H9 (cell line): Measurements from ENCODE around the gene GAL3ST2. TPM values are rescaled to one million over a fixed set of nuclear protein-coding genes. Genes with fewer than 3 reads are reported as not detected.

Experiments
- DNase-seq: peaks from one replicate; pipeline ENCODE4 v3.0.0-alpha.2; 2017
- H2AFZ ChIP-seq: one replicate; pipeline ENCODE4 v1.6.1; 2013; ENCODE audit warnings: mild to moderate bottlenecking, low read length, control low read depth, moderate library complexity
- H2AK5ac ChIP-seq: 2 replicates; pipeline ENCODE4 v1.6.1; 2013; ENCODE audit warnings: low read length, control low read depth, mixed read lengths; ENCODE audit not compliant: insufficient read length
- H2BK120ac ChIP-seq: one replicate; pipeline ENCODE4 v1.6.1; 2013; ENCODE audit warnings: low read depth, mild to moderate bottlenecking, low read length, control low read depth, inconsistent platforms; ENCODE audit not compliant: poor library complexity, severe bottlenecking
- H2BK12ac ChIP-seq: 2 replicates; pipeline ENCODE4 v1.6.1; 2013; ENCODE audit warnings: low read length, control low read depth, mixed read lengths, low read depth; ENCODE audit not compliant: insufficient read length
- H2BK15ac ChIP-seq: 2 replicates; pipeline ENCODE4 v1.6.1; 2013; ENCODE audit warnings: low read depth, low read length, control low read depth
- H2BK20ac ChIP-seq: one replicate; pipeline ENCODE4 v1.6.1; 2013; ENCODE audit warnings: low read depth, mild to moderate bottlenecking, low read length, control low read depth, inconsistent platforms; ENCODE audit not compliant: poor library complexity, severe bottlenecking
- H2BK5ac ChIP-seq: 2 replicates; pipeline ENCODE4 v1.6.1; 2013; ENCODE audit warnings: low read length, control low read depth, mixed read lengths; ENCODE audit not compliant: insufficient read length
- H3K14ac ChIP-seq: 2 replicates; pipeline ENCODE4 v1.6.1; 2013; ENCODE audit warnings: low read length, control low read depth; ENCODE audit not compliant: insufficient read depth
- H3K18ac ChIP-seq: 2 replicates; pipeline ENCODE4 v1.6.1; 2013; ENCODE audit warnings: low read depth, mild to moderate bottlenecking, mixed read lengths, low read length, control low read depth; ENCODE audit not compliant: insufficient read length
- H3K23ac ChIP-seq: 2 replicates; pipeline ENCODE4 v1.6.1; 2013; ENCODE audit warnings: low read length, control low read depth, mixed read lengths, low read depth; ENCODE audit not compliant: insufficient read length
- H3K23me2 ChIP-seq: 2 replicates; pipeline ENCODE4 v1.6.1; 2013; ENCODE audit warnings: low read depth, mild to moderate bottlenecking, mixed read lengths, low read length, control low read depth; ENCODE audit not compliant: insufficient read length, poor library complexity, severe bottlenecking
- H3K27ac ChIP-seq: 2 replicates; pipeline ENCODE4 v1.5.1; 2013; ENCODE audit warnings: low read length, control low read depth, mixed read lengths, low read depth; ENCODE audit not compliant: insufficient read length
- H3K27me3 ChIP-seq: 2 replicates; pipeline ENCODE4 v1.6.1; 2013; ENCODE audit warnings: low read length, control low read depth, inconsistent platforms; ENCODE audit not compliant: insufficient read depth
- H3K4ac ChIP-seq: 2 replicates; pipeline ENCODE4 v1.6.1; 2013; ENCODE audit warnings: low read depth, mild to moderate bottlenecking, control low read depth, inconsistent platforms, low read length, moderate library complexity
- H3K4me1 ChIP-seq: 2 replicates; pipeline ENCODE4 v1.6.1; 2013; ENCODE audit warnings: low read length, control low read depth, inconsistent platforms; ENCODE audit not compliant: insufficient read depth
- H3K4me2 ChIP-seq: 2 replicates; pipeline ENCODE4 v1.6.1; 2013; ENCODE audit warnings: low read length, control low read depth, mixed read lengths; ENCODE audit not compliant: insufficient read length, insufficient read depth
- H3K56ac ChIP-seq: 2 replicates; pipeline ENCODE4 v1.6.1; 2013; ENCODE audit warnings: low read depth, mild to moderate bottlenecking, mixed read lengths, low read length, control low read depth; ENCODE audit not compliant: insufficient read length
- H3K79me1 ChIP-seq: 2 replicates; pipeline ENCODE4 v1.6.1; 2013; ENCODE audit warnings: low read depth, mild to moderate bottlenecking, moderate library complexity, low read length, control low read depth, inconsistent platforms; ENCODE audit not compliant: insufficient read depth, poor library complexity, severe bottlenecking
- H3K79me2 ChIP-seq: 2 replicates; pipeline ENCODE4 v1.6.1; 2013; ENCODE audit warnings: low read length, control low read depth, inconsistent platforms; ENCODE audit not compliant: insufficient read depth
- H3K9ac ChIP-seq: 2 replicates; pipeline ENCODE4 v1.6.1; 2013; ENCODE audit warnings: low read length, control low read depth, mixed read lengths; ENCODE audit not compliant: insufficient read length; ENCODE audit errors: extremely low read depth
- H3K9me3 ChIP-seq: one replicate; pipeline ENCODE4 v1.6.1; 2013; ENCODE audit warnings: low read depth, low read length, inconsistent platforms; ENCODE audit not compliant: control insufficient read depth
- H3T11ph ChIP-seq: one replicate; pipeline ENCODE4 v1.6.1; 2013; ENCODE audit warnings: mild to moderate bottlenecking, low read length, control low read depth, inconsistent platforms
- H4K20me1 ChIP-seq: one replicate; pipeline ENCODE4 v1.6.1; 2013; ENCODE audit not compliant: control insufficient read depth, insufficient read length, insufficient read depth
- H4K5ac ChIP-seq: 2 replicates; pipeline ENCODE4 v1.6.1; 2013; ENCODE audit warnings: low read depth, mild to moderate bottlenecking, mixed read lengths, low read length, control low read depth; ENCODE audit not compliant: insufficient read length
- H4K8ac ChIP-seq: replicated peaks from 2 replicates; pipeline ENCODE4 v1.6.1; 2013; ENCODE audit warnings: low read length, control low read depth, mixed read lengths, low read depth; ENCODE audit not compliant: insufficient read length
- H4K91ac ChIP-seq: 2 replicates; pipeline ENCODE4 v1.6.1; 2013; ENCODE audit warnings: low read depth, mild to moderate bottlenecking, moderate library complexity, mixed read lengths, low read length, control low read depth; ENCODE audit not compliant: insufficient read length
- H3K27ac Mint-ChIP-seq, 3 experiments: 2 replicates in 2 of 3; 3 replicates in 1 of 3; pipeline ENCODE4 v1.8.0; 2020 to 2021; ENCODE audit warnings: mixed read lengths in 3 of 3, mild to moderate bottlenecking in 1 of 3, moderate library complexity in 1 of 3
- H3K27me3 Mint-ChIP-seq: 2 replicates; pipeline ENCODE4 v1.8.0; 2021; ENCODE audit warnings: low read depth, mild to moderate bottlenecking, moderate library complexity, mixed read lengths
- H3K36me3 Mint-ChIP-seq, 3 experiments: 2 replicates in 2 of 3; 3 replicates in 1 of 3; pipeline ENCODE4 v1.8.0; 2020 to 2021; ENCODE audit warnings: low read depth in 3 of 3, mixed read lengths in 3 of 3; ENCODE audit not compliant: insufficient read depth in 1 of 3
- H3K4me1 Mint-ChIP-seq, 2 experiments: 2 replicates each; pipeline ENCODE4 v1.8.0; 2020; ENCODE audit warnings: mixed read lengths in 2 of 2
- H3K4me3 Mint-ChIP-seq, 2 experiments: 2 replicates in 1 of 2; 3 replicates in 1 of 2; pipeline ENCODE4 v1.8.0; 2020 to 2021; ENCODE audit warnings: mild to moderate bottlenecking in 2 of 2, mixed read lengths in 2 of 2, moderate library complexity in 1 of 2
- H3K9me3 Mint-ChIP-seq, 2 experiments: 2 replicates in 1 of 2; 3 replicates in 1 of 2; pipeline ENCODE4 v1.8.0; 2020; ENCODE audit warnings: mild to moderate bottlenecking in 2 of 2, mixed read lengths in 2 of 2, moderate library complexity in 1 of 2
- WGBS: extraction: QIAGEN DNeasy Blood & Tissue Kit; methylation state at CpG from one replicate; pipeline ENCODE4 v1.1.7; 2013; ENCODE audit warnings: missing lambda C conversion rate, low lambda C conversion rate, mixed read lengths; ENCODE audit not compliant: insufficient read length; ENCODE audit errors: extremely low coverage; 5-methylcytosine and 5-hydroxymethylcytosine counted together
- total RNA-seq: library from RNA; stranded (reverse); gene quantifications from 2 replicates; pipeline ENCODE4 v1.2.1, GENCODE V29; 2021
- TF ChIP-seq, protein P1 (sequence below): fragments of 200-600 bp; sonication (generic); conservative IDR thresholded peaks from 3 replicates; pipeline ENCODE4 v1.8.0; 2021; ENCODE audit warnings: antibody characterized with exemption, mild to moderate bottlenecking

Gene GAL3ST2
- total RNA-seq, 1 experiment from 2014 or later: 0.33 TPM

DNA sequence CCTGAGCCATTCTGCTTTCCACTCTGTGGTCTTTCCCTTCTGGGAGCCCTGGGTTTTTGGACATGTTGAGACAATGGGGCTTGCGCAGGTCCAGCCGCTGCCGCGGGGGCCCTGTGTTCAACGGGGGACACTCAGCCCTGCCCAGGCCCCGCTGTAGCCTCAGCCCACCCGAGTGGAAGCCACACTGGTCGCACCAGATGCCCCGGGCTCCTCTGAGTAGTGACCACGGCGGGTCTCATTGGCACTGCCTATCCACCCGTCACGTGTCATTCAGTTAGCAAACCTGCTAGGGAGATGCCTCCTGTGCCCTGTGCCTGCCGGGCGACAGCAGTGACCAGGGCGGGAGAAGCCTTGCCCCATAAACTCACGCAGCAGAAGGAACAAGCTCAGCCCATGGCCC is 23.1 kb upstream of the GAL3ST2 start:
- Histone ChIP-seq H2AFZ (no peak overlapping the region), H3K79me1 (no peaks in the 10 kb centered on the region), H3K4me2 (no peak overlapping the region), H4K5ac (no peak overlapping the region), H3K9ac (no peak overlapping the region), H3K4ac (no peak overlapping the region), H3K79me2 (no peaks in the 10 kb centered on the region), H4K20me1 (no peaks in the 10 kb centered on the region), H3K4me1 (no peaks in the 10 kb centered on the region), H3K27me3 (no peaks in the 10 kb centered on the region), H3K23me2 (no peaks in the 10 kb centered on the region), H2BK120ac (no peak overlapping the region), H3K56ac (no peak overlapping the region), H3K9me3 (no peaks in the 10 kb centered on the region), H3K27ac (no peak overlapping the region), H2AK5ac (no peak overlapping the region), H4K91ac (no peak overlapping the region), H3K18ac (no peak overlapping the region), H3T11ph (no peak overlapping the region), H2BK20ac (no peak overlapping the region), H2BK12ac (no peak overlapping the region), H3K23ac (no peak overlapping the region), H3K14ac (0 out of 2 replicates have a peak overlapping the region, but pooled peaks have one; percentile 40), H4K8ac (no peak overlapping the region), H2BK15ac (no peak overlapping the region), H2BK5ac (no peak overlapping the region)
- Mint-ChIP-seq H3K4me3 (no peak overlapping the region), H3K27me3 (no peaks in the 10 kb centered on the region), H3K4me1 (no peaks in the 10 kb centered on the region), H3K27ac (peak overlapping the region; percentile 65 to 91 (median 75); a peak in 3 of 7 replicates), H3K36me3 (peaks cover 8 to 36% (median 26%) of the 10 kb centered on the region in 3 experiments; a peak in 6 of 7 replicates), H3K9me3 (no peaks in the 10 kb centered on the region)
- TF ChIP-seq, protein P1, sequence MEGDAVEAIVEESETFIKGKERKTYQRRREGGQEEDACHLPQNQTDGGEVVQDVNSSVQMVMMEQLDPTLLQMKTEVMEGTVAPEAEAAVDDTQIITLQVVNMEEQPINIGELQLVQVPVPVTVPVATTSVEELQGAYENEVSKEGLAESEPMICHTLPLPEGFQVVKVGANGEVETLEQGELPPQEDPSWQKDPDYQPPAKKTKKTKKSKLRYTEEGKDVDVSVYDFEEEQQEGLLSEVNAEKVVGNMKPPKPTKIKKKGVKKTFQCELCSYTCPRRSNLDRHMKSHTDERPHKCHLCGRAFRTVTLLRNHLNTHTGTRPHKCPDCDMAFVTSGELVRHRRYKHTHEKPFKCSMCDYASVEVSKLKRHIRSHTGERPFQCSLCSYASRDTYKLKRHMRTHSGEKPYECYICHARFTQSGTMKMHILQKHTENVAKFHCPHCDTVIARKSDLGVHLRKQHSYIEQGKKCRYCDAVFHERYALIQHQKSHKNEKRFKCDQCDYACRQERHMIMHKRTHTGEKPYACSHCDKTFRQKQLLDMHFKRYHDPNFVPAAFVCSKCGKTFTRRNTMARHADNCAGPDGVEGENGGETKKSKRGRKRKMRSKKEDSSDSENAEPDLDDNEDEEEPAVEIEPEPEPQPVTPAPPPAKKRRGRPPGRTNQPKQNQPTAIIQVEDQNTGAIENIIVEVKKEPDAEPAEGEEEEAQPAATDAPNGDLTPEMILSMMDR: no peak
- DNase-seq: no peak
- no CpG with 5 or more reads among the region's 17 CpGs for WGBS
